Loucy (cell line): Measurements from ENCODE around the gene CTSA.

Source experiments
- H2AFZ ChIP-seq: fragments of 200-600 bp; sonication (generic); 2 replicates; pipeline ENCODE4 v1.6.0; 2016; ENCODE audit warnings: antibody characterized with exemption, mild to moderate bottlenecking, low read length, moderate library complexity
- H3F3A ChIP-seq: fragments of 200-600 bp; 2 replicates; pipeline ENCODE4 v1.6.0; 2016; ENCODE audit warnings: antibody characterized with exemption, low read depth, mild to moderate bottlenecking
- H3K27me3 ChIP-seq: fragments of 200-600 bp; sonication (generic); 2 replicates; pipeline ENCODE4 v1.6.1; 2014; ENCODE audit warnings: low read length, mild to moderate bottlenecking; ENCODE audit not compliant: insufficient read depth, poor library complexity, severe bottlenecking
- H3K36me3 ChIP-seq: fragments of 200-600 bp; sonication (generic); 2 replicates; pipeline ENCODE4 v1.6.1; 2016; ENCODE audit warnings: low read length; ENCODE audit not compliant: insufficient read depth
- H3K4me1 ChIP-seq: fragments of 200-600 bp; sonication (generic); 2 replicates; pipeline ENCODE4 v1.5.1; 2014; ENCODE audit warnings: low read length, mild to moderate bottlenecking; ENCODE audit not compliant: insufficient read depth, poor library complexity, severe bottlenecking
- H3K4me2 ChIP-seq: fragments of 200-600 bp; sonication (generic); 2 replicates; pipeline ENCODE4 v1.6.0; 2014; ENCODE audit warnings: antibody characterized with exemption, low read length, low read depth, mild to moderate bottlenecking; ENCODE audit not compliant: poor library complexity, severe bottlenecking
- H3K4me3 ChIP-seq: fragments of 200-600 bp; sonication (generic); 2 replicates; pipeline ENCODE4 v1.5.1; 2014; ENCODE audit warnings: low read length, mild to moderate bottlenecking, mixed read lengths; ENCODE audit not compliant: poor library complexity, severe bottlenecking
- H3K79me2 ChIP-seq: fragments of 200-600 bp; sonication (generic); 2 replicates; pipeline ENCODE4 v1.6.1; 2014; ENCODE audit warnings: low read length; ENCODE audit not compliant: insufficient read depth
- H3K9ac ChIP-seq: fragments of 200-600 bp; sonication (generic); 2 replicates; pipeline ENCODE4 v1.6.0; 2014; ENCODE audit warnings: mild to moderate bottlenecking, low read depth, low read length, moderate library complexity; ENCODE audit not compliant: poor library complexity, severe bottlenecking
- H3K9me2 ChIP-seq: fragments of 200-600 bp; sonication (generic); replicated peaks from 2 replicates; pipeline ENCODE4 v1.6.1; 2016; ENCODE audit warnings: low read depth, low read length, mixed read lengths
- H3K9me3 ChIP-seq: fragments of 200-600 bp; sonication (generic); 2 replicates; pipeline ENCODE4 v1.6.1; 2014; ENCODE audit warnings: mild to moderate bottlenecking, antibody characterized with exemption, low read length, low read depth; ENCODE audit not compliant: insufficient read depth
- H4K20me1 ChIP-seq: fragments of 200-600 bp; sonication (generic); 2 replicates; pipeline ENCODE4 v1.6.0; 2014; ENCODE audit warnings: antibody characterized with exemption, low read length, mild to moderate bottlenecking; ENCODE audit not compliant: insufficient read depth, poor library complexity, severe bottlenecking
- CTCF ChIP-seq: fragments of 200-600 bp; sonication (generic); conservative IDR thresholded peaks from 2 replicates; pipeline ENCODE4 v1.5.1; 2014; ENCODE audit warnings: mild to moderate bottlenecking, antibody characterized with exemption, low read length
- EZH2phosphoT487 ChIP-seq: fragments of 200-600 bp; IDR thresholded peaks from 2 replicates; pipeline ENCODE4 v1.6.1; 2018; ENCODE audit warnings: antibody characterized with exemption, mild to moderate bottlenecking, moderate library complexity, borderline replicate concordance

CTSA gene

DNA sequence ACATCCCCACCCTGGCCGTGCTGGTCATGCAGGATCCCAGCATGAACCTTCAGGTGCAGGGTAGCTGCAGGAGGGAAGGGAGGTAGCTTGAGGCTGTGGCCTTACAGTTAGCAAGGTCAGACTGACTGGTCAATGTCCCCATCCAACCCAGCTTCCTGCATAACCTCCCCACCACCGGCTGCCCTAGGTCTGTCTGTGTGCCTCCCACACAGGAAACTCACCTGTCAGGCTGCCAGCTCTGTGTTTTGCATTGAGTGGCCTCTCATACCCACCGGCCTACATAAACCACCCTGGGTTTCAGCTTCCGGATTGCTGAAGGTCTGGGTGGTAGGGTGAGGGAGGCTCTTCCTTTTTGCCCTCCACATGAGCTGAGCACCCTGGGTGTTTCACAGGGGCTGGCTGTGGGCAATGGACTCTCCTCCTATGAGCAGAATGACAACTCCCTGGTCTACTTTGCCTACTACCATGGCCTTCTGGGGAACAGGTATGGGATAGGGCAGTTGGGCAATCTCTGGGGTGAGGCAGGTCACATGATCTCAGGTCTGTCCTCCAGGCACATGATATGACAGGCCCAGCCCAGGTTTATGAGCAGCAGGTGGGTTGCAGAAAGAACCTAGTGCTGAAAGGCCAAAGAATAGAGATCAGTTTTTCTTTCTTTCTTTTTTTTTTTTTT is 1.8 kb downstream of the CTSA start:
- Histone ChIP-seq H3F3A (no peaks in the 10 kb centered on the region), H2AFZ (no peak overlapping the region), H3K4me2 (peak overlapping the region; percentile 84)

DNA sequence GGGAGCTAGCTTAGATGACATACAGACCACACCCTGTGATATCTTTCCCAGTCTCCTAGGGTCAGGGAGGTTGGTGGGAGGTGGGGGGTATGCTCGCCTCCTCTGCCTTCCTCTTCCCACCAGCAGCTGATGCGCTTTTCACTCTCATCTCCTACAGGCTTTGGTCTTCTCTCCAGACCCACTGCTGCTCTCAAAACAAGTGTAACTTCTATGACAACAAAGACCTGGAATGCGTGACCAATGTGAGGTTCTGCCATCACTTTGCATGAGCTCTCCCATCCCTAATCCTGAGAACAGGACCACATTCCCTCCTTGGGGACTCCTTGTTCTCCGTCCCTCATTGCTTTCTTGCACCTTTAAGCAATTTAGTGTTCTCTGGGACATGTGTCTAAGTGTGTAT is 2.7 kb downstream of the CTSA start:
- Histone ChIP-seq H3K4me1 (peaks cover 15% of the 10 kb centered on the region), H3K4me2 (no peak overlapping the region), H3K36me3 (no peaks in the 10 kb centered on the region), H2AFZ (no peak overlapping the region), H3K9ac (no peak overlapping the region), H3K79me2 (0 out of 2 replicates have a peak, but pooled peaks cover 4% of the 10 kb centered on the region), H4K20me1 (no peaks in the 10 kb centered on the region), H3K9me2 (no peaks in the 10 kb centered on the region), H3F3A (no peaks in the 10 kb centered on the region), H3K27me3 (no peaks in the 10 kb centered on the region), H3K4me3 (no peak overlapping the region), H3K9me3 (no peaks in the 10 kb centered on the region)
- TF ChIP-seq CTCF (no peak), EZH2phosphoT487 (no peak)

More for the DNA sequence above, 1.8 kb downstream of the CTSA start:
- no peaks in the 10 kb centered on the region for H3K9me3 ChIP-seq
- H3K36me3 ChIP-seq: no peaks in the 10 kb centered on the region
- no peaks in the 10 kb centered on the region for H3K9me2 ChIP-seq
- H3K4me3 ChIP-seq: no peak overlapping the region
- H3K79me2 ChIP-seq: 0 out of 2 replicates have a peak, but pooled peaks cover 4% of the 10 kb centered on the region
- H4K20me1 ChIP-seq: no peaks in the 10 kb centered on the region
- no peaks in the 10 kb centered on the region for H3K27me3 ChIP-seq
- H3K9ac ChIP-seq: no peak overlapping the region
- TF ChIP-seq CTCF (no peak), EZH2phosphoT487 (no peak)
- peaks cover 15% of the 10 kb centered on the region for H3K4me1 ChIP-seq

DNA sequence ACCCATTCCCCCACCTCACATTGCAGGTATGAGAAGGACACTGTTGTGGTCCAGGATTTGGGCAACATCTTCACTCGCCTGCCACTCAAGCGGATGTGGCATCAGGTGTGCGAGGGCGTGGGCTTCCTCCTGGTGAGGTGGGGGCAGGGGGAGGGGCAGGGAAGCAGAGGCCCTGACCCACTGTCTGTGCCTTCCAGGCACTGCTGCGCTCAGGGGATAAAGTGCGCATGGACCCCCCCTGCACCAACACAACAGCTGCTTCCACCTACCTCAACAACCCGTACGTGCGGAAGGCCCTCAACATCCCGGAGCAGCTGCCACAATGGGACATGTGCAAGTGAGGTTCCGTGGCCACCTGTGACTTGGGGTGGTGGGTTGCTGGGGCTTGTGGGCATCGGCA is 3.7 kb downstream of the CTSA start:
- Histone ChIP-seq H3K4me3 (no peak overlapping the region), H3K79me2 (0 out of 2 replicates have a peak, but pooled peaks cover 4% of the 10 kb centered on the region), H3K36me3 (no peaks in the 10 kb centered on the region), H3F3A (no peaks in the 10 kb centered on the region), H3K9me2 (no peaks in the 10 kb centered on the region), H3K4me2 (no peak overlapping the region), H3K4me1 (peaks cover 15% of the 10 kb centered on the region), H3K27me3 (no peaks in the 10 kb centered on the region), H3K9me3 (no peaks in the 10 kb centered on the region), H2AFZ (no peak overlapping the region), H4K20me1 (no peaks in the 10 kb centered on the region), H3K9ac (no peak overlapping the region)
- TF ChIP-seq CTCF: no peak
- no peak for TF ChIP-seq EZH2phosphoT487
